Mucosa of descending colon (tissue), 3 donors: Measurements from ENCODE around the gene TMEM79. TPM values are rescaled to one million over a fixed set of nuclear protein-coding genes. Genes with fewer than 3 reads are reported as not detected.

Experiments
- ATAC-seq: fragments of 200-7000 bp; cut with Tn5 transposase; one replicate; pipeline ENCODE4 v1.9.1; 2020; ENCODE audit warnings: mild to moderate bottlenecking, moderate library complexity
- DNase-seq, 3 donors: peaks; one replicate each; pipeline ENCODE4 v3.0.0-alpha.2; 2020
- H3K36me3 ChIP-seq: fragments of 200-600 bp; one replicate; pipeline ENCODE4 v1.8.0; 2021; ENCODE audit warnings: low read depth, mild to moderate bottlenecking
- H3K4me1 ChIP-seq: fragments of 200-600 bp; one replicate; pipeline ENCODE4 v1.8.0; 2021; ENCODE audit warnings: low read depth, mild to moderate bottlenecking
- H3K4me3 ChIP-seq: fragments of 200-600 bp; one replicate; pipeline ENCODE4 v1.8.0; 2021; ENCODE audit warnings: mild to moderate bottlenecking
- H3K9me3 ChIP-seq: fragments of 200-600 bp; one replicate; pipeline ENCODE4 v1.8.0; 2021; ENCODE audit warnings: mild to moderate bottlenecking
- CTCF ChIP-seq: fragments of 200-600 bp; IDR thresholded peaks from one replicate; pipeline ENCODE4 v1.8.0; 2022; ENCODE audit warnings: antibody characterized with exemption, mild to moderate bottlenecking
- intact Hi-C, 2 donors: fragments of 100-400 bp; cut with DNase I in 1 of 2; cut with micrococcal nuclease in 1 of 2; formaldehyde crosslinking; loops; one replicate each; pipeline versions ENCODE4 v1.11.0 to v1.11.1; 2022; cut with DNase I, micrococcal nuclease
- total RNA-seq, 3 donors: library from RNA; stranded (reverse); fragmentation: NEBNext Ultra II Directional in 2 of 3; extraction: Animal tissue kit (Norgen Biotek cat#: 25700) in 2 of 3; gene quantifications; one replicate each; pipeline versions ENCODE4 v1.2.1 to v1.2.4, GENCODE V29; 2021 to 2023
- donor health status: DM: no; HTN: no; CAD: no; lungs with moderate emphysema.
- donor health status: DM: no; HTN: no; CAD: no.
- donor health status: DM: no; HTN: yes; CAD: no.

TMEM79 gene
- total RNA-seq, 3 donors from 2014 or later, result 3.9 to 6.0 (median 4.1) TPM

DNA sequence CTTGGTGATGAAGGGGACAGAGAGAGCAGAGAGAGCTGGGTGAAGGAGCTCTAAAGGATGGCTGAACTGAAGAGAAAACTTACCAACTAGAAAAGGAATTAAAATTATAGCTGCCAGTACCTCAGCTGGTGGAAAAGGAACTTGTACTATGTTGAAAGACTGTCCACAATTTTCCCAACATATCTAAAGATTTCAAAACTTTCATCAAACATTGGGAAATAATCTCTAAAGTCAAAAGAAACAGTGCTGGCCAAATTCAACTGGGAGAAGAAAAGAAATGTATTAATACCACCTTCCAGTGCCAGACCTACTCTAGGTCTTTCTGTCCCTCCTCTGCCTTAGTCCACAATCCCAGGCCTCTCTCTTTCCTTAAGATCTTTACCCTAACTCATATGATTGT lies 7.6 kb upstream of the TMEM79 start:
- ATAC-seq (no peak), DNase-seq (no peak)
- no peak for TF ChIP-seq CTCF
- Histone ChIP-seq H3K36me3 (peaks cover 26% of the 10 kb centered on the region), H3K9me3 (no peaks in the 10 kb centered on the region), H3K4me1 (peaks cover 8% of the 10 kb centered on the region), H3K4me3 (no peak overlapping the region)
- intact Hi-C loops, result no loop called here

- Histone ChIP-seq H3K4me3 (no peak overlapping the region), H3K36me3 (peaks cover 26% of the 10 kb centered on the region), H3K4me1 (peaks cover 12% of the 10 kb centered on the region), H3K9me3 (no peaks in the 10 kb centered on the region)
- intact Hi-C loops, result no loop called here
- DNase-seq, result no peak
- TF ChIP-seq CTCF, result no peak
- no peak for ATAC-seq
Measured at GRCh38 chr1:156276966-156277381, 7.2 kb upstream of the TMEM79 start.

DNA sequence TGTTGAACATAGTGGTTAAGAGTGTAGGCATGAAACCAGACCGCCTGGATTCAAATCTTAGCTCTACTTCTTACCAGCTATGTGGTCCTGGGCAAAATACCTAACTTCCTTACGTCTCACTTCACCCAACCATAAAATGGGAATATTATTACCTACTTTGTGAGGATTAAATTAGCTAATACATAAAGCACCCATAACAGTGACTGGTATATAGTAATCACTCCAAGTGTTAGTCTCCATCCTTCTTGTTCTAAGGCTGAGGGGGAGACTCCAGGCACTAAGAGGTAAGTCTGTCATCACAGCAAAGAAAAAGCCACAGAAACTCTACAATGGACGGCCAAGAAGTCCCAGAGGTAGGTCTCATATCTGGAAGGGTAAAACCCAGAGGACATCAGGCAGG lies 4.3 kb upstream of the TMEM79 start:
- Histone ChIP-seq H3K4me1 (peaks cover 21% of the 10 kb centered on the region), H3K4me3 (no peak overlapping the region), H3K9me3 (no peaks in the 10 kb centered on the region), H3K36me3 (peaks cover 7% of the 10 kb centered on the region)
- ATAC-seq (no peak), DNase-seq (no peak)
- no peak for TF ChIP-seq CTCF
- intact Hi-C loops, result no loop called here

- Histone ChIP-seq H3K36me3 (no peaks in the 10 kb centered on the region), H3K4me3 (no peak overlapping the region), H3K9me3 (no peaks in the 10 kb centered on the region), H3K4me1 (peaks cover 21% of the 10 kb centered on the region)
- intact Hi-C loops, result no loop called here
- ATAC-seq, result no peak
- TF ChIP-seq CTCF, result no peak
- DNase-seq, result peak in 1 of 3 donors; percentile 12
Measured at GRCh38 chr1:156281281-156281680, 2.8 kb upstream of the TMEM79 start.

DNA sequence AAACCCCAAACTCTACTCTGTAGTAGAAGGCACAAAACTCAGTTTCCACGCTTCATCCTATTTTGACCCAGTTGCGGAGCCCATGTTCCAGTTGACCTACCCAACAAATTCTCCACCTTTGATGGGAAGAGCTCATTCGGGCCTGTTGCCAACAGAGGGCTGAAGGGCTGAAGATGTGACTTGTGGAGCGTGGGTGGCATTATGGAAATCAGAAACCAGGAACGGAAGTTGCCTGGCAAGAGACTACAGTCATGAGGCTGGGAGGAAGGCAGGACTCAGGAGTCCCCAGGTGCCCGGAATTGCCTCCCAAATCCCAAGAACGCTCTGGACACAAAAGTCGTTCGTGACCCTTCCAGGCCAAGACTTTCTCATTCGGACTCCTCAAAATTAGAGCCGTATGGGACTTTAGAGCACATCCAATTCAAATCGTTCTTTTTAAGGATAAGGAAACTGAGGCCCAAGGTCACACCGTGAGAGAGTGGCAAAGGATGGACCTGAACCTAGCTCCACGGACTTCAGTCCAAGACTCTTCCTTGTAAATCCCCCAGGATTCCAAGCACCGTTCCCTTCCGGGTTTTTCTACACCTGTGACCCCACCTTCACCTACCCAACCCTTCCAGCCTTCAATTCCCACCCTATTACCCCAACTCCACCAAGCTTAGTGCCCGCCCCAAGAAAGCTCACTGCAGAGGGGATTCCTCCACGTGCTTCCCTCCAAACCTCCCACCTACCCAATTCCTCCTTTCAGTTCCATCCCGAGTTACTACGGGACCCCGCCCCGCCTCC lies 2.2 kb upstream of the TMEM79 start:
- ATAC-seq (peak; percentile 71), DNase-seq (peak in 2 of 3 donors; percentile 40 to 73)

More for the DNA sequence above, 2.2 kb upstream of the TMEM79 start:
- H3K9me3 ChIP-seq, result no peaks in the 10 kb centered on the region
- TF ChIP-seq CTCF, result no peak
- intact Hi-C loops, result no loop called here
- H3K4me3 ChIP-seq, result peak overlapping the region; percentile 77
- H3K4me1 ChIP-seq, result peaks cover 21% of the 10 kb centered on the region
- H3K36me3 ChIP-seq, result no peaks in the 10 kb centered on the region
